Activated CD8-positive, alpha-beta T cell treated with anti-CD3 and anti-CD28 coated beads for 36 hours (primary cell): ENCODE data around the gene RBM42. TPM values are rescaled to one million over a fixed set of nuclear protein-coding genes. Genes with fewer than 3 reads are reported as not detected.

Experiments
- ATAC-seq: fragments of 200-7000 bp; cut with Tn5 transposase; one replicate; pipeline ENCODE4 v1.10.0; 2021; ENCODE audit warnings: mild to moderate bottlenecking, moderate library complexity
- CTCF ChIA-PET: fragments of 350-600 bp; sonication (Branson Sonifier 250); formaldehyde crosslinking; loops from one replicate; lab custom pipeline; 2021; ENCODE audit warnings: antibody characterized with exemption; lab: Charles Lee
- POLR2A ChIA-PET: fragments of 350-600 bp; sonication (Branson Sonifier 250); formaldehyde crosslinking; loops from one replicate; lab custom pipeline; 2021; ENCODE audit warnings: antibody characterized with exemption; lab: Charles Lee
- DNase-seq: peaks from one replicate; pipeline ENCODE4 v3.0.0-alpha.2; 2020
- H3K27ac Mint-ChIP-seq: one replicate; pipeline ENCODE4 v1.8.0; 2021; ENCODE audit warnings: mild to moderate bottlenecking, mixed read lengths
- H3K27me3 Mint-ChIP-seq: one replicate; pipeline ENCODE4 v1.8.0; 2021; ENCODE audit warnings: mixed read lengths
- H3K36me3 Mint-ChIP-seq: one replicate; pipeline ENCODE4 v1.8.0; 2021; ENCODE audit warnings: low read depth, mixed read lengths
- H3K4me1 Mint-ChIP-seq: one replicate; pipeline ENCODE4 v1.8.0; 2021; ENCODE audit warnings: low read depth, mixed read lengths
- H3K4me3 Mint-ChIP-seq: one replicate; pipeline ENCODE4 v1.8.0; 2021; ENCODE audit warnings: mild to moderate bottlenecking, moderate library complexity, mixed read lengths
- H3K9me3 Mint-ChIP-seq: one replicate; pipeline ENCODE4 v1.8.0; 2021; ENCODE audit warnings: mixed read lengths
- intact Hi-C: fragments of 100-400 bp; cut with micrococcal nuclease; formaldehyde crosslinking; loops from one replicate; pipeline ENCODE4 v1.10.0; 2022
- total RNA-seq, 2 experiments: library from RNA; stranded (reverse); gene quantifications; one replicate each; pipeline ENCODE4 v1.2.3, GENCODE V29; 2021
- TF ChIP-seq, protein P1 (sequence below): fragments of 200-600 bp; IDR thresholded peaks from one replicate; pipeline ENCODE4 v1.8.0; 2022; ENCODE audit warnings: antibody characterized with exemption, mild to moderate bottlenecking

RBM42 gene, protein sequence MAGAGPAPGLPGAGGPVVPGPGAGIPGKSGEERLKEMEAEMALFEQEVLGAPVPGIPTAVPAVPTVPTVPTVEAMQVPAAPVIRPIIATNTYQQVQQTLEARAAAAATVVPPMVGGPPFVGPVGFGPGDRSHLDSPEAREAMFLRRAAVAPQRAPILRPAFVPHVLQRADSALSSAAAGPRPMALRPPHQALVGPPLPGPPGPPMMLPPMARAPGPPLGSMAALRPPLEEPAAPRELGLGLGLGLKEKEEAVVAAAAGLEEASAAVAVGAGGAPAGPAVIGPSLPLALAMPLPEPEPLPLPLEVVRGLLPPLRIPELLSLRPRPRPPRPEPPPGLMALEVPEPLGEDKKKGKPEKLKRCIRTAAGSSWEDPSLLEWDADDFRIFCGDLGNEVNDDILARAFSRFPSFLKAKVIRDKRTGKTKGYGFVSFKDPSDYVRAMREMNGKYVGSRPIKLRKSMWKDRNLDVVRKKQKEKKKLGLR
- total RNA-seq: 10 to 100 TPM; 82.9 to 95.2 TPM

DNA sequence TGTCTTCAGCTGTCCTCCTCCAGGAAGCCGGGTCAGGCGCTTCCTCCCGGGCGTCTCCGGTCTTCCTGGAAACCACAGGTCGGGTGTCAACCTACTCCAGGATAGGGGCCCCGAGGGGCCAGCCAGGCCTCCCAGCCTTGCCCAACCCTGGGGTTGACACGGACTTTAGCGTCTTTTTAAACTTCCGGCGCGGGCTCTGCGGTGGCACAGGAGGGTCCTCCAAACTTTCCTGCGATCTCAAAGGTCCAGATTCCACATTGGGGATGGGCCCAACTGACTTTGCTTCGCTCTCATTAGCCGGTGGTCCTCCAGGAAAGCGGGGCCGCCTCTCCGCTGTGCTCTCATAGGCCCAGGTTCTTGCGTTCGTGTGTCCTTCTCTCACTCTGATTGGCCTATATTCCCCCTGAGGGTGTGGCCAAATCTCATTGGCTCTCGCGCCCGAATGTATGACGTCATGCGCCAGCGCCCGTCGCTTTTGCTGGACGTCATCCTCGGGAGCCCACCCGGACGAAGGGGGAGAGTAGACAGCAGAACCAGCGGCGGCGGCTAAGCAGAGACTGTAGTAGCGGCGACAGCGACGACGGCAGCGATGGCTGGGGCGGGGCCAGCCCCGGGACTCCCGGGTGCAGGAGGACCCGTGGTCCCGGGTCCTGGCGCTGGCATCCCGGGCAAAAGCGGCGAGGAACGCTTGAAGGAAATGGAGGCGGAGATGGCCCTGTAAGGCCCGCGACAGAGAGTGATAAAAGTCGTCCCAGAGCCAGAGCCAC is at the start of gene RBM42:
TSS of gene RBM42 (plus strand) at position 472 of the 767 bp plus-strand sequence. CDS start at position 590, 118 bp downstream.
- peak; percentile 100 for ATAC-seq
- Mint-ChIP-seq H3K4me1 (peaks cover 16% of the 10 kb centered on the region), H3K27me3 (no peaks in the 10 kb centered on the region), H3K36me3 (peaks cover 30% of the 10 kb centered on the region), H3K27ac (peak within 1 kb of the TSS; percentile 89), H3K9me3 (no peaks in the 10 kb centered on the region), H3K4me3 (peak within 1 kb of the TSS; percentile 88)
- intact Hi-C loops: no loop called here
- ChIA-PET CTCF (no interaction called here), POLR2A (interaction anchor here (1.0 to 1.2 kb wide), 3 partner anchors 15 to 37 kb away, joined by 3 read pairs; no protein-coding TSS in a partner anchor)
- TF ChIP-seq, protein P1, sequence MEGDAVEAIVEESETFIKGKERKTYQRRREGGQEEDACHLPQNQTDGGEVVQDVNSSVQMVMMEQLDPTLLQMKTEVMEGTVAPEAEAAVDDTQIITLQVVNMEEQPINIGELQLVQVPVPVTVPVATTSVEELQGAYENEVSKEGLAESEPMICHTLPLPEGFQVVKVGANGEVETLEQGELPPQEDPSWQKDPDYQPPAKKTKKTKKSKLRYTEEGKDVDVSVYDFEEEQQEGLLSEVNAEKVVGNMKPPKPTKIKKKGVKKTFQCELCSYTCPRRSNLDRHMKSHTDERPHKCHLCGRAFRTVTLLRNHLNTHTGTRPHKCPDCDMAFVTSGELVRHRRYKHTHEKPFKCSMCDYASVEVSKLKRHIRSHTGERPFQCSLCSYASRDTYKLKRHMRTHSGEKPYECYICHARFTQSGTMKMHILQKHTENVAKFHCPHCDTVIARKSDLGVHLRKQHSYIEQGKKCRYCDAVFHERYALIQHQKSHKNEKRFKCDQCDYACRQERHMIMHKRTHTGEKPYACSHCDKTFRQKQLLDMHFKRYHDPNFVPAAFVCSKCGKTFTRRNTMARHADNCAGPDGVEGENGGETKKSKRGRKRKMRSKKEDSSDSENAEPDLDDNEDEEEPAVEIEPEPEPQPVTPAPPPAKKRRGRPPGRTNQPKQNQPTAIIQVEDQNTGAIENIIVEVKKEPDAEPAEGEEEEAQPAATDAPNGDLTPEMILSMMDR: no peak
- DNase-seq: peak; percentile 98

DNA sequence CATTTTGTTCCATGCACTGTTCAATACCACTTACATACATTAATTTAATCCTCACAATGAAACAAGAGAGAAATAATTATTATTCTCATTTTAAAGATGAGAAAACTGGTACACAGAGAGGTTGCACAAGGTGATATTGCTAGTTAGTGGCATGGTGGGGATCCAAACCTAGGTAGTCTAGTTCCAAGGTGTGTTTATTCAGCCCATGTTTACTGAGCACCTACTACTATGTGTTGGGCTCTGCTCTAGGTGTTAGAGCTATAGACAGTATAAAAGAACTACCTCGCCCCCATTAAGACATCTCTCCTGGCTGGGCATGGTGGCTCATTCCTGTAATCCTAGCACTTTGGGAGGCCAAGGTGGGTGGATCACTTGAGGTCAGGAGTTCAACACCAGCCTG is 46.1 kb upstream of the RBM42 start:
- H3K27me3 Mint-ChIP-seq: peaks cover 12% of the 10 kb centered on the region
- ChIA-PET CTCF (interaction anchor here (0.6 kb wide), 1 partner anchor 67 kb away, joined by 3 read pairs; no protein-coding TSS in a partner anchor), POLR2A (no interaction called here)
- H3K4me3 Mint-ChIP-seq: no peak overlapping the region
- TF ChIP-seq, protein P1: no peak
- intact Hi-C loops: no loop called here
- H3K36me3 Mint-ChIP-seq: no peaks in the 10 kb centered on the region
- DNase-seq (no peak), ATAC-seq (no peak)
- H3K4me1 Mint-ChIP-seq: no peaks in the 10 kb centered on the region
- peaks cover 1% of the 10 kb centered on the region for H3K9me3 Mint-ChIP-seq
- no peak overlapping the region for H3K27ac Mint-ChIP-seq

DNA sequence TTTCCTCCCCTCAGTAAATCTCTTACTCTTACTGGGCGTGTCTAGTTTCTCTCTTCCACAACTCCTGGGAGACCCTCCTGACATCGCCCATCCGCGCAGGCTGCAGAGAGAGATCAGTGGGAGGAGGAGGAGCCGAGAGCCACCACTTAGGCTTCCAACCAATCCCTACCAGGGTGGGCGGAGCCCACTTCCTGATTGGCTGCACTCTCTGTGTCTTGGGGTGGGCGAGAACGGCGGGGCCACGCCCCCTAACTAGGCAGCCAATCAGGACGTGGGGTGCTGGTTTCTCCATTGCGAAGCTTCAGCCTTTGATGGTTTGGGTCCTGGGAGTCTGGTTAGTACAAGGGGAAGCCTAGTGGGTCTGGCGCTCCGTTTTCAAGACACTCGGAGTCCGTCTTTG is 43.0 kb upstream of the RBM42 start, which contains the start of gene PMIS2:
TSS of gene PMIS2 (plus strand) at position 326 of the 400 bp plus-strand sequence. CDS start 87 bp downstream, outside the sequence.
- CTCF ChIA-PET: no interaction called here
- Mint-ChIP-seq H3K9me3 (no peaks in the 10 kb centered on the region), H3K4me1 (no peaks in the 10 kb centered on the region), H3K27me3 (peaks cover 11% of the 10 kb centered on the region), H3K4me3 (no peak within 1 kb of the TSS), H3K27ac (no peak within 1 kb of the TSS), H3K36me3 (no peaks in the 10 kb centered on the region)
- intact Hi-C loops: no loop called here
- peak; percentile 70 for ATAC-seq
- DNase-seq: peak; percentile 49
- POLR2A ChIA-PET: no interaction called here
- TF ChIP-seq, protein P1: no peak

DNA sequence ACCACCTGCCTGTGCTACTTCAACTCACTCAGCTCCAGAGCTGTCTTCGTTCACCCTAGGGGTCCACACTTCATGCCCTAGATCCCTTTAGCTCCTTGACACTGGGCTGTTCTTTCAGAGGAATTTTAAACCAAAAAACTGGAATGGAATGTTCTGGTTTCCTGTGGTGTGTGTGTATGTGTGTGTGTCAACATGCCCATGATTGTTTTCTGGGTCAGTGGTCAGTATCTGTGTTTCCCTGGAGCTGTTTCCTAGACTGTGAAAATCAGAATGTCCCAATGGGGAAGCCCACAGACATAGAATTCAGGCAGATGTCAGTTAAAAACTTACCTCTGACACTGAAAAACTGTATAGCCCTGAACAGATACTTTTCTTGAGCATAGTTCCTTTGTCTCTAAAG is 41.5 kb upstream of the RBM42 start:
- ChIA-PET POLR2A (interaction anchor here (1.0 kb wide), 1 partner anchor 37 kb away, joined by 4 read pairs; no protein-coding TSS in a partner anchor), CTCF (interaction anchor here (1.4 to 1.9 kb wide), 3 partner anchors 9 to 77 kb away, joined by 5 to 8 read pairs (median 6); no protein-coding TSS in a partner anchor)
- DNase-seq (no peak), ATAC-seq (no peak)
- no peaks in the 10 kb centered on the region for H3K4me1 Mint-ChIP-seq
- TF ChIP-seq, protein P1: no peak
- H3K27me3 Mint-ChIP-seq: peaks cover 11% of the 10 kb centered on the region
- no peak overlapping the region for H3K27ac Mint-ChIP-seq
- H3K9me3 Mint-ChIP-seq: no peaks in the 10 kb centered on the region
- intact Hi-C loops: no loop called here
- H3K4me3 Mint-ChIP-seq: no peak overlapping the region
- H3K36me3 Mint-ChIP-seq: no peaks in the 10 kb centered on the region
